SK-N-SH (cell line): ENCODE data around the gene SETD4. TPM values are rescaled to one million over a fixed set of nuclear protein-coding genes. Genes with fewer than 3 reads are reported as not detected.

ENCODE experiments used
- CTCF ChIA-PET: fragments of 300-600, 350-600 bp; formaldehyde crosslinking; extraction: SDS; loops from one replicate; lab custom pipeline; 2021; lab: Yijun Ruan, JAX
- POLR2A ChIA-PET: fragments of 350-600 bp; sonication (Branson Sonifier 250); formaldehyde crosslinking; extraction: SDS; loops from one replicate; lab custom pipeline; 2020; ENCODE audit warnings: antibody characterized with exemption, inconsistent platforms; lab: Yijun Ruan, JAX
- DNase-seq: peaks from one replicate; pipeline ENCODE4 v3.0.0; 2012
- H2AFZ ChIP-seq: fragments of 200-600 bp; sonication (generic); 2 replicates; pipeline ENCODE4 v1.8.1; 2016; ENCODE audit warnings: antibody characterized with exemption, mild to moderate bottlenecking, low read depth
- H3F3A ChIP-seq: fragments of 200-600 bp; sonication (generic); replicated peaks from 2 replicates; pipeline ENCODE3; 2016; ENCODE audit warnings: antibody characterized with exemption, mild to moderate bottlenecking; ENCODE audit not compliant: insufficient read depth
- H3K27ac ChIP-seq, 2 experiments: fragments of 200-500 bp in 1 of 2; fragments of 200-600 bp in 1 of 2; sonication (Bioruptor generic) in 1 of 2; sonication (generic), shearing (Covaris generic) in 1 of 2; 2 replicates each; pipeline versions ENCODE4 v1.5.1 to v1.6.1; 2014 to 2016; ENCODE audit warnings: low read depth in 2 of 2, inconsistent platforms in 1 of 2, low read length in 1 of 2, mild to moderate bottlenecking in 1 of 2, mixed read lengths in 1 of 2
- H3K27me3 ChIP-seq: fragments of 200-600 bp; sonication (generic), shearing (Covaris generic); 2 replicates; pipeline ENCODE4 v1.6.1; 2016; ENCODE audit warnings: mixed run types; ENCODE audit not compliant: insufficient read depth
- H3K36me3 ChIP-seq, 2 experiments: fragments of 200-500 bp in 1 of 2; fragments of 200-600 bp in 1 of 2; sonication (Bioruptor generic) in 1 of 2; sonication (generic) in 1 of 2; replicated peaks in 1 of 2; 2 replicates each; pipeline versions ENCODE3 to v1.5.1; 2014 to 2016; ENCODE audit warnings: low read length in 1 of 2, mild to moderate bottlenecking in 1 of 2; ENCODE audit not compliant: insufficient read depth in 2 of 2, control insufficient read depth in 1 of 2
- H3K4me1 ChIP-seq, 2 experiments: fragments of 200-500 bp in 1 of 2; fragments of 200-600 bp in 1 of 2; sonication (Bioruptor generic) in 1 of 2; sonication (generic), shearing (Covaris generic) in 1 of 2; 2 replicates each; pipeline versions ENCODE4 v1.5.1 to v1.6.1; 2014 to 2016; ENCODE audit warnings: low read depth in 1 of 2, low read length in 1 of 2, mixed run types in 1 of 2; ENCODE audit not compliant: insufficient read depth in 2 of 2, control insufficient read depth in 1 of 2
- H3K4me2 ChIP-seq: fragments of 200-600 bp; sonication (generic), shearing (Covaris generic); 2 replicates; pipeline ENCODE4 v1.6.1; 2017; ENCODE audit warnings: mixed run types
- H3K4me3 ChIP-seq, 2 experiments: fragments of 200-500 bp in 1 of 2; fragments of 200-600 bp in 1 of 2; sonication (Bioruptor generic) in 1 of 2; sonication (generic), shearing (Covaris generic) in 1 of 2; 2 replicates each; pipeline versions ENCODE4 v1.5.1 to v1.8.1; 2014 to 2016; ENCODE audit warnings: low read depth in 2 of 2, inconsistent platforms in 1 of 2, low read length in 1 of 2, mild to moderate bottlenecking in 1 of 2, mixed read lengths in 1 of 2, moderate library complexity in 1 of 2
- H3K79me2 ChIP-seq: fragments of 200-600 bp; sonication (generic); 2 replicates; pipeline ENCODE4 v1.8.1; 2017; ENCODE audit warnings: mild to moderate bottlenecking; ENCODE audit not compliant: insufficient read depth
- H3K9ac ChIP-seq: fragments of 200-600 bp; sonication (generic); 2 replicates; pipeline ENCODE4 v1.6.1; 2017; ENCODE audit warnings: mixed run types
- H3K9me2 ChIP-seq: fragments of 200-600 bp; sonication (generic); 2 replicates; pipeline ENCODE4 v1.6.1; 2017; ENCODE audit warnings: mixed run types
- H3K9me3 ChIP-seq: fragments of 200-600 bp; sonication (generic); 2 replicates; pipeline ENCODE4 v1.6.1; 2017; ENCODE audit warnings: mixed run types, mild to moderate bottlenecking, moderate library complexity
- H4K20me1 ChIP-seq: fragments of 200-600 bp; sonication (generic); 2 replicates; pipeline ENCODE4 v1.6.1; 2017; ENCODE audit warnings: mild to moderate bottlenecking, mixed run types; ENCODE audit not compliant: insufficient read depth
- CHD2 ChIP-seq: fragments of 150-350 bp; IDR thresholded peaks from 2 replicates; pipeline ENCODE4 v1.6.1; 2018; ENCODE audit warnings: low read length; ENCODE audit not compliant: partially characterized antibody
- CTCF ChIP-seq: fragments of 200-600 bp; sonication (generic); IDR thresholded peaks from 2 replicates; pipeline ENCODE4 v1.6.1; 2017; ENCODE audit warnings: antibody characterized with exemption, mild to moderate bottlenecking, moderate library complexity
- ELF1 ChIP-seq: IDR thresholded peaks from 2 replicates; pipeline ENCODE4 v1.4.0; 2012
- EP300 ChIP-seq, 2 experiments: IDR thresholded peaks; 2 replicates each; pipeline versions ENCODE4 v1.4.0 to v1.6.1; 2012; ENCODE audit warnings: borderline replicate concordance in 1 of 2, low read depth in 1 of 2, low read length in 1 of 2
- EZH2phosphoT487 ChIP-seq: fragments of 200-600 bp; sonication (generic); IDR thresholded peaks from 2 replicates; pipeline ENCODE4 v1.6.1; 2017; ENCODE audit warnings: low read depth, mixed run types, mild to moderate bottlenecking, antibody characterized with exemption, moderate library complexity, borderline replicate concordance
- FOXJ3 ChIP-seq: sonication (generic); formaldehyde crosslinking; IDR thresholded peaks from 2 replicates; pipeline ENCODE4 v1.5.1; 2020; ENCODE audit warnings: mild to moderate bottlenecking, missing genetic modification reagents
- GABPA ChIP-seq: IDR thresholded peaks from 2 replicates; pipeline ENCODE4 v1.4.0; 2012; ENCODE audit warnings: low read depth, mild to moderate bottlenecking
- MXI1 ChIP-seq: IDR thresholded peaks from 2 replicates; pipeline ENCODE4 v1.6.1; 2012; ENCODE audit warnings: mild to moderate bottlenecking, low read depth, low read length, improper control_type of control experiment
- RCOR1 ChIP-seq: fragments of 150-350 bp; IDR thresholded peaks from 2 replicates; pipeline ENCODE4 v1.6.1; 2017; ENCODE audit warnings: antibody characterized with exemption, low read length
- RFX5 ChIP-seq: IDR thresholded peaks from 2 replicates; pipeline ENCODE4 v1.6.1; 2012; ENCODE audit warnings: mild to moderate bottlenecking, improper control_type of control experiment, low read length
- SMC3 ChIP-seq: IDR thresholded peaks from 2 replicates; pipeline ENCODE4 v1.6.1; 2012; ENCODE audit warnings: low read depth, low read length, improper control_type of control experiment
- TCF12 ChIP-seq: IDR thresholded peaks from 2 replicates; pipeline ENCODE4 v1.4.0; 2012
- YY1 ChIP-seq: IDR thresholded peaks from 2 replicates; pipeline ENCODE4 v1.4.0; 2012; ENCODE audit warnings: low read depth, mild to moderate bottlenecking
- WGBS: methylation state at CpG from one replicate; pipeline ENCODE4 v1.1.6; 2017; ENCODE audit warnings: low lambda C conversion rate; 5-methylcytosine and 5-hydroxymethylcytosine counted together
- polyA plus RNA-seq, 3 experiments: library from polyadenylated mRNA; depleted of rRNA; stranded (reverse); fragments of >200 nt; gene quantifications; 2 replicates each; pipeline ENCODE4 v1.2.3, GENCODE V29; 2012
- TF ChIP-seq, protein P1 (sequence below): IDR thresholded peaks from 2 replicates; pipeline ENCODE4 v1.4.0; 2012; ENCODE audit warnings: low read depth, borderline replicate concordance

Gene SETD4
- polyA plus RNA-seq, 1 of the 3 experiments (the other 2 are of a cell fraction) = 15.9 TPM

- TF ChIP-seq FOXJ3 (no peak), YY1 (no peak), SMC3 (no peak), CHD2 (no peak), CTCF (no peak), EP300 (IDR thresholded peaks at IDR 0.05; ENCODE audit: borderline replicate concordance in 1 of 2, low read depth in 1 of 2, low read length in 1 of 2) (no peak), ELF1 (no peak), EZH2phosphoT487 (no peak), RFX5 (no peak), GABPA (no peak), RCOR1 (no peak)
- TF ChIP-seq, protein P1, sequence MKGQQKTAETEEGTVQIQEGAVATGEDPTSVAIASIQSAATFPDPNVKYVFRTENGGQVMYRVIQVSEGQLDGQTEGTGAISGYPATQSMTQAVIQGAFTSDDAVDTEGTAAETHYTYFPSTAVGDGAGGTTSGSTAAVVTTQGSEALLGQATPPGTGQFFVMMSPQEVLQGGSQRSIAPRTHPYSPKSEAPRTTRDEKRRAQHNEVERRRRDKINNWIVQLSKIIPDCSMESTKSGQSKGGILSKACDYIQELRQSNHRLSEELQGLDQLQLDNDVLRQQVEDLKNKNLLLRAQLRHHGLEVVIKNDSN = no peak
- Histone ChIP-seq H3K9me3 (no peaks in the 10 kb centered on the region), H3K36me3 (no peaks in the 10 kb centered on the region), H3K9me2 (no peaks in the 10 kb centered on the region), H3K27me3 (no peaks in the 10 kb centered on the region), H3K4me3 (no peak overlapping the region), H3F3A (no peaks in the 10 kb centered on the region), H3K4me2 (no peak overlapping the region), H3K4me1 (peaks cover 0 to 12% of the 10 kb centered on the region in 2 experiments; a peak in 2 of 4 replicates), H2AFZ (no peak overlapping the region), H3K9ac (no peak overlapping the region), H4K20me1 (no peaks in the 10 kb centered on the region), H3K27ac (no peak overlapping the region), H3K79me2 (no peaks in the 10 kb centered on the region)
- 91% methylated on average over 8 of the region's 8 CpGs for WGBS
- ChIA-PET POLR2A (no interaction called here), CTCF (interaction anchor here (0.6 to 2.7 kb wide), 4 partner anchors 10 to 1331 kb away, joined by 3 to 7 read pairs (median 6); no protein-coding TSS in a partner anchor)
- DNase-seq = no peak
Observed at GRCh38 chr21:36024782-36025181, 35.5 kb downstream of the SETD4 start.

DNA sequence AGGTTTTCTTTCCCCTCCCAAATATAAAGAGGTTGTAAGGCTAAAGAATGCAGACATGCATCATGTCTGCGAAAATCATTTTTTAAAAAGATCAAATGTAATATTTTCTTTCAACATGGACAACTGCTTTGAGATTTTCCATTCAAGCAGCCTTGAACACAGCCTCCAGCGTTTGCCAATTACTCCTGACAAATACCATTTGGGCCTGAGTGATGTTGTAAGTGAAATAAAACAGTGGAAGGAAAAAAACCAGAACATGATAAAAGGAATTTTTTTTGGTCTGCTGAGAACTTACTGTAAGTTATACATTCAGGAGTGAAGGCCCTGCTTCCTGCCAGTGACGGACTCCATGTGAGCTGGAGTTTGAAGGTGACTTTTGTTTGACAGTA, 37.2 kb downstream of the SETD4 start:
- Histone ChIP-seq H2AFZ (0 out of 2 replicates have a peak overlapping the region, but pooled peaks have one; percentile 32), H3K4me1 (peaks cover 0 to 9% of the 10 kb centered on the region in 2 experiments; a peak in 2 of 4 replicates), H3K36me3 (no peaks in the 10 kb centered on the region), H3K9me2 (no peaks in the 10 kb centered on the region), H3F3A (no peaks in the 10 kb centered on the region), H3K4me3 (no peak overlapping the region), H3K9ac (no peak overlapping the region), H3K4me2 (no peak overlapping the region), H3K27me3 (no peaks in the 10 kb centered on the region; the same call in 1 of the 2 replicates), H3K9me3 (no peaks in the 10 kb centered on the region), H3K27ac (peak overlapping the region in 1 of 2 experiments; percentile 80; a peak in 2 of 4 replicates), H4K20me1 (no peaks in the 10 kb centered on the region), H3K79me2 (no peaks in the 10 kb centered on the region)
- POLR2A ChIA-PET = no interaction called here
- TF ChIP-seq RCOR1 (0 out of 2 replicates have a peak, but pooled peaks have one; percentile 16), GABPA (no peak), MXI1 (no peak), EP300 (IDR thresholded peaks at IDR 0.05; ENCODE audit: borderline replicate concordance in 1 of 2, low read depth in 1 of 2, low read length in 1 of 2) (peak in 1 of 2 experiments; percentile 62; a peak in 1 of 4 replicates), TCF12 (peak; percentile 48)
- DNase-seq = peak; percentile 42
- CTCF ChIA-PET = interaction anchor here (0.9 to 2.8 kb wide), 8 partner anchors 13 to 1335 kb away, joined by 3 to 8 read pairs (median 5); no protein-coding TSS in a partner anchor
- WGBS = 28% methylated on average over 3 of the region's 3 CpGs
